DMS 273 (cell line): ENCODE measurements around the gene GLCCI1.
"Not testable (repeated sequence)": the region's sequence is repeated elsewhere in the genome, so short reads cannot be mapped to it uniquely, and the experiment has no call there.

ENCODE experiments used
- DNase-seq: peaks from one replicate; lab custom pipeline; 2025; ENCODE audit not compliant: unreplicated experiment; lab: John Stamatoyannopoulos, UW

The GLCCI1 gene

DNA sequence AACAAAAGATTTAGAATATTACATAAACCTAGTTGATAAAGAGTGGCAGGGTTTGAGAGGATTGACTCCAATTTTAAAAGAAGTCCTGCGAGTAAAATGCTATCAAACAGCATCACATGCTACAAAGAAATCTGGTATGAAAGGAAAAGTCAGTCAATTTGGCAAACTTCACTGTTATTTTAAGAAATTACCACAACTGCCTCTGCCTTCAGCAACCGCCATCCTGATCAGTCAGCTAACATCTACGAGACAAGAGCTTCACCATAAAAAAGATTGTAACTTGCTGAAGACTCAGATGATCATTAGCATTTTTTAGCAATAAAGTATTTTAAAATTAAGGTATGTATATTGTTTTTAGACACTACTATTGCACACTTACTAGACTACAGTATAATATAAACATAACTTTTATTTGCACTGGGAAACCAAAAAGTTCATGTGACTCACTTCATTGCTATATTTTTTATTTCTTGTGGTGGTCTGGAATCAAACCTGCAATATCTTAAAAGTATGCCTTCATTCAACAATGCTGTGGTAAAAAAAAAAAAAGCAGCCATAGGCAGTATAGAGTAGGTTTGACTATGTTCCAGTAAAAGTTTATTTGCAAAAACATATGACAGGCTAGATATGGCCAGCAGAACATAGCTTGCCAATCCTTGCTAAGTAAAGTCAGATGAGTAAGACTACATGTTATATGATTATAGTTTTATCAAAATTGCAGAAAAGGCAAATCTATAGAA, 74.4 kb downstream of the GLCCI1 start:
- DNase-seq: no peak

DNA sequence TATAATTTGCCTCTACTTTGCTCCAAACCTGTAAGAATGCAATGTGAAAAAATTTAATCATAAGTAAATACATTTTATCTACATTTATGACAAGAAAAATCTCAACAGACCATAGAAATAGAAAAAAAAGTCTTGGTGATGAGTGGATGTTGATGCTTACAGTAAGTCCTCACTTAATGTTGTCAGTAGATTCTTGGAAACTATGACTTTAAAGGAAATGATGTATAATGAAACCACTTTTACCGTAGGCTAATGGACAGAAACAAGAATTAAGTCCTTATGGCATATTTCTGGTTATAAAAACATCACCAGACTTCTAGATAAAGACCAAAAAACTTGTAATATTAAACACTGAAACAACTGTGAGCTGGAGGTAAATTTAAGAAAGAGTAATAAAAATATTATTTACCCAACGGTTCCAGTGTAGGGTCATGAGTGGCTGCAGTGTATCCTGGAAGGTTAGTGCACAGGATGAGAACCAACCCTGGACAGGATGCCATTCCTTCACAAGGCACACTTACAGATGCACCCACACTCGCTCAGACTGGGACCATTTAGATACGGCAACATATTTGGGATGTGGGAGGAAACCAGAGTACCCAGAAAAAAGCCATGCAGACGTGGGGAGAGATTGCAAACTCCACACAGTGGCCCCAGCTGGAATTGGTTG, 76.3 kb downstream of the GLCCI1 start:
- no peak for DNase-seq

DNA sequence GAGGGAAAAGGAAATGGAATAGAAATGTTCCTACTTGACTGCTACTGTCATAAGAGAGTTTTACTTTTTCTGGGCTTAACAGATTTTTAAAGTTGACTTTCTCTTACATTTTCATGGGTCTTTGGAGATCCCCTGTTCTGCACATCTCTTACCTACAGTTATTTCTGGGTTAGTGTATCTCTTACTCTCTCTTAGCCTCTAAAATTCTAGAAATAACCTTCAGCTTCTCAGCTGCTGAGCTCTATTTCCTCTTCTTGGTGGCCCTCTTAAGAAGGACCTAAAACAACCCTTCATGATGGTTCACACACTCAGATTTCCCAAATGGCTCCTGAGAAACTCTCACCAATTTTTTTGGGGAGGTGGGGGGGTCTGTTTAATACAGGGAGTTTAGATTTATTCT, 79.5 kb downstream of the GLCCI1 start:
- DNase-seq: not testable (repeated sequence)

DNA sequence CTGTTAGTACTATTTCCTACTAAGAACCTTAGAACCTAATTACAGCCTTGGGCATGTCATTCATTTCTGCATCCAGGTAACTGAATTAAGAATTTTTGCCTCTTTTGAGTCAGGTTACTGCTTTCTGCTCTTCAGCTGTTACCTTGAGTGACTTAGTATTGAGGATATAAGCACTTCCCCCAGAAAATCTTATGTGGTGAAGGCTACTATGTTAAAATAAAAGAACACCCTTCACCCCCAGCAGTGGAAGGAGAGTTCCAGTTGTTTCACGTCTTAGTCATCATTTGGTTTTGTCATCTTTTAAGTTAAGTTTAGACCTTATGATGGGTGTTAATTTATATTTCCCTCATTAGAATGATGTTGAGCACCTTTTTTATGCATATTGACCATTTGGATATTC, 82.8 kb downstream of the GLCCI1 start:
- no peak for DNase-seq

DNA sequence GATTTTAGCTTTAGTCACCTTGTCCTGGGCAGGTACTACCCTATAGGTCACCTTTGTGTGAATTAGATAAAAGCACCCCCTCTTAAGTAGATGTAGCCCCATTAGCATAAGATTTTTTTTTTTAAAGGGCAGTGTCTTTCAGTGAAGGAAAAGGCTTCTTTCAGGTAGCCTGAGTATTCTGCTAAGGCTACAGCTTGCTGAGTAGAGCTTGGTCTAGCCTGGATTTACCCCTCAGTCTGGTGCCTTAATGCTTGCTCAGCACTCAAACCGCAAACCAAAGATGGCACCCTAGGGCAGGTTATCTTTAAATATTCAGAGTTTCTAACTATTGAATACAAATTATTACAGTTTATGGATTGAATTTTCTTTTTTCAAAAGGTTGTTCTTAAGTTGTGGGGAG, 83.4 kb downstream of the GLCCI1 start:
- DNase-seq: no peak

DNA sequence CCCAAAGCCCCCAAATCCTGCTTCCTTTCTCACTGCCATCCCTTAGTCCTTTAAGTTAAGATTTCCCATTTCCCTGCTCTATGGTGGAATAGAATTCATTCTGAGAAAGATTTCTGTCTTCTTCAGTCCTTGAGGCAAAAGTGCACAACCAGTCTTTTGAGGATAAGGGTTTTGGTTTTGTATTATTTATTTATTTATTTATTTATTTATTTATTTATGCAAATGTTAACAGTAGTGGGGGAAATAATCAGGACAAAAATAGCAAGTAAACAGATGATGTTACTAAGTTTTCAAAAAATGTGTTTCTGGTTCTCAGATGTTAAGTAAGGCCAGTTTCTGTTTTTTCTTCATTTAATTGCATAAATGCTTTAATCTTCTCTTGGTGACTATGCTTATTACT, 84.2 kb downstream of the GLCCI1 start:
- no peak for DNase-seq

DNA sequence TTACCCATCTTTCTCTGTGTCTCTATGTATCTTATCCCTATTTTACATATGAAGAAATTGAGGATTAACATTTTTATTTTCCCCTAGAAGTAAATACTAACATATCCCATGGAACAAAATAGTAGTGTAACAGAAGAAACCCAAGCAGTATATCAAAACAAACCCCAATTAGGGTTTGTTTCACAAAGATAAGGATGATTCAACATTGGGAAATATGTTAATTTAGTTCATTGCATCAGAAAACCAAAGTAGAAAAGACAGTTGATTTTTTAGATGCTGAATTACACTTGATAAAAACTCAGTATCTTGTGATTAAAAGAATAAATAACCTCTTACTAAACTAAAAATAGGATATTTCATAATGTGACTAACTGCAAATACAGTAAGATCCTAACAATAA, 87.8 kb downstream of the GLCCI1 start:
- no peak for DNase-seq

DNA sequence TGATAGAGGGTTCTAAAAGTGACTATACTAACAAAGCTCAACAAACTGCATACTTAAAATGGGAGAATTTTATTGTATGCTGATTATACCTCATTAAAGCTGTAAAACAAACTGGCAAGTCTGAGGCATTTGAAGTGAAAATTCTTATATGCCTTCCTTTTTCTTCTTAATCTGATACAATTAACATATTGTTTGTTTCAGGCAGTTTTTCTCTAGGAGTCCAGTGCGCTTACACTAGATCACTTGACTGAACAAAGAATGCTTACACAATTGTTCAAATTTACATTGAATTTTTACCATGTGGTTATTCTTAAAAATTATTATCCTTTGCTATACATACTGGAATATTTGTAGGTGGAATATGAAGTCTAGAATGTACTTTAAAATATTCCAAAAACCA, 89.0 kb downstream of the GLCCI1 start:
- no peak for DNase-seq

DNA sequence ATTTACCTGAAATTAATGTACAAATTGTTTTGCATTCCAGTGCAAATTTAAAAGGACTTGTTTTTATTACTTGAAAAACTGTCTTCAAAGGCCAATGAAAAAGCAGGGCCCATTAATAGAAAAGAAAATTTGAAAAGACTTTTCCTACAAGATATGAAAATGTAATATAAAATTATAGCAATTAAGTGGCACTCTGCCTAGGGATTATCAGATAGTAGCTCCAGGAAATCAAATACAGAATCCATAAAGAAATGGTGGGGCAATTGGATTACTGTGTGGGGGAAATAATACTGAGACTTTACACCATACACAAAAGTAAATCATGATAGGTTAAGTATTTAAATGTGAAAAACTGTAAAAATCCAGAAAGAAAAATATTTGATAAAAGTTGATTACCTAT, 89.7 kb downstream of the GLCCI1 start:
- DNase-seq: no peak

DNA sequence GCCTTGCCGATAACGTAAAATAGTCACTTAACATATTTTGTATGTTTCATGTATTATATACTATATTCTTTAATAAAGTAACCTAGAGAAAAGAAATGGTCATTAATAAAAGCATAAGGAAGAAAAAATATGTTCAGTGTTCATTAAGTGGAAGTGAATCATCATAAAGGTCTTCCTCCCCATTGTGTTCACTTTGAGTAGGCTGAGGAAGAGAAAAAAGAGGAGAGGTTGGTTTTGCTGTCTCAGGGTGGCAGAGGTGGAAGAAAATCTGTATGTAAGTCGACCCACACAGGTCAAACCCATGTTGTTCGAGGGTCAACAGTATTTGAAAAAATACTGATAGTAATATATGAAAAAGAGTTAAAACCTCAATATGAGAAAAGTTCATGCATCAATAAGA, 90.3 kb downstream of the GLCCI1 start:
- DNase-seq: no peak

DNA sequence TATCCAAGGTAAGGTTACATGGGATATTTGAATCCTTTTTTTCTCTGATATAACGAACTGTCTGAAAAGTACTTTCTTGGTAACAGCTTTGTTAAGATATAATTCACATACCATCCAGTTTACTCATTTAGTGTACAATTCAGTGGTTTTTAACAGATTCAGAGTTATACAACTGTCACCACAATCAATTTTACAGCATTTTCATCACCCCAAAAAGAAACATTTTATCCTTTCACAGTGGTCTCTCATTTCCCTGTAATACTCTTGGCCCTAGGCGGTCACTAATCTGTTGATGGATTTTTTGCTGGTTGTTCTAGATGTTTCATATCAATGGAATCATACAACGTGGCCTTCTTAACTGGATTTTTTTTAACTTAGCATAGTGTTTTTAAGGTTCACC, 91.6 kb downstream of the GLCCI1 start:
- DNase-seq: no peak

DNA sequence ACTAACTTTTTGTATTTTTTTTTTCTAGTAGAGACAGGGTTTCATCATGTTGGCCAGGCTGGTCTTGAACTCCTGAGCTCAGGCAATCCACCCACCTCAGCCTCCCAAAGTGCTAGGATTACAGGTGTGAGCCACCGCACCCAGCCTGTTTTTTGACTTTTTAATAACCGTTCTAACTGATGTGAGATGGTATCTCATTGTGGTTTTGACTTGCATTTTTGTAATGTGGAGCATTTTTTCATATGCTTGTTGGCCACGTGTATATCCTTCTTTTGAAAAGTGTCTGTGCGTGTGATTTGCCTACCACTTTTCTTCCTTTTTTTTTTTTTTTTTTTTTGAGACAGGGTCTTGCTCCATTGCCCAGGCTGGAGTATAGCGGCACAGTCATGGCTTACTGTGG, 94.7 kb downstream of the GLCCI1 start:
- not testable (repeated sequence) for DNase-seq

DNA sequence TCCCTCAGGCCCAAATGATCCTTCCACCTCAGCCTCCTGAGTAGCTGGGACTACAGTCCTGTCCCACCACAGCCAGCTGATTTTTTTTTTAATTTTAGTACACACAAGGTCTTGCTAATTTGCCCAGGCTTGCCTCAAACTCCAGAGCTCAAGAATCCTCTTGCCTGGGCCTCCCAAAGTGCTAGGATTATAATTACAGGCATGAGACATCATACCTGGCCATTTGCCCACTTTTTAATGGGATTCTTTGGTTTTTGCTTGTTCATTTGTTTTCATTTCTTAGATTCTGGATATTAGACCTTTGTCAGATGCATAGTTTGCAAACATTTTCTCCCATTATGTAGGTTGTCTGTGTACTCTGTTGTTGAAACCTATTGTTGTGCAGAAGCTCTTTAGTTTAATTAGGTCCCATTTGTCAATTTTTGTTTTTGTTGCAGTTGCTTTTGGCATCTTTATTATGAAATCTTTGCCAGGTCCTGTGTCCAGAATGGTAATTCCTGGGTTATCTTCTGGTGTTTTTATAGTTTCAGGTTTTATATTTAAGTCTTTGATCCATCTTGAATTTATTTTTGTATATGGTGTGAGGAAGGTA, 95.2 kb downstream of the GLCCI1 start:
- DNase-seq: peak; percentile 52

DNA sequence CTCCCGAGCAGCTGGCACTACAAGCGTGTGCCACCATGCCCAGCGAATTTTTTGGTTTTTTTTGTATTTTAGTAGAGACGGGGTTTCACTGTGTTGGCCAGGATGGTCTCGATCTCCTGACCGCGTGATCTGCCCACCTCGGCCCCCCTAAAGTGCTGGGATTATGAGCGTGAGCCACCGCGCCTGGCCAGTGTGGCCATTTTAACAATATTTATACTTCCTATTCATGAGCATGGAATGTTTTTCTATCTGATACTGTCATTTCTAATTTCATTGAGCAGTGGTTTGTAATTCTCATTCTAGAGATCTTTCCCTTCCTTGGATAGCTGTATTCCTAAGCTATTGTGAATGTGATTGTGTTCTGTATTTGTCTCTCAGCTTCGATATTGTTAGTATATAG, 96.2 kb downstream of the GLCCI1 start:
- no peak for DNase-seq

DNA sequence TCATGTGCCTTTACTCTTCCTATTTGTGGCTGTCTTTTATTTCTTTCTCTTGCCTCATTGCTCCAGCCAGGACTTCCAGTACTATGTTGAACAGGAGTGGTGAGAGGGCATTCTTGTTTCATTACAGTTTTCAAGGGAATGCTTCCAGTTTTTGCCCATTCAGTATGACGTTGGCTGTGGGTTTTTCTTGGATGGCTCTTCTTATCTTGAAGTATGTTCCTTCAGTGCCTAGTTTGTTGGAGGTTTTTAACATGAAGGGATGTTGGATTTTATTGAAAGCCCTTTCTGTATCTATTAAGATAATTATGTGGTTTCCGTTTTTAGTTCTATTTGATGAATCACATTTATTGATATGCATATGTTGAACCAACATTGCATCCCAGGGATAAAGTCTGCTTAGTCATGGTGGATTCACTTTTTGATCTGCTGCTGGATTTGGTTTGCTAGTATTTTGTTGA, 96.8 kb downstream of the GLCCI1 start:
- no peak for DNase-seq

DNA sequence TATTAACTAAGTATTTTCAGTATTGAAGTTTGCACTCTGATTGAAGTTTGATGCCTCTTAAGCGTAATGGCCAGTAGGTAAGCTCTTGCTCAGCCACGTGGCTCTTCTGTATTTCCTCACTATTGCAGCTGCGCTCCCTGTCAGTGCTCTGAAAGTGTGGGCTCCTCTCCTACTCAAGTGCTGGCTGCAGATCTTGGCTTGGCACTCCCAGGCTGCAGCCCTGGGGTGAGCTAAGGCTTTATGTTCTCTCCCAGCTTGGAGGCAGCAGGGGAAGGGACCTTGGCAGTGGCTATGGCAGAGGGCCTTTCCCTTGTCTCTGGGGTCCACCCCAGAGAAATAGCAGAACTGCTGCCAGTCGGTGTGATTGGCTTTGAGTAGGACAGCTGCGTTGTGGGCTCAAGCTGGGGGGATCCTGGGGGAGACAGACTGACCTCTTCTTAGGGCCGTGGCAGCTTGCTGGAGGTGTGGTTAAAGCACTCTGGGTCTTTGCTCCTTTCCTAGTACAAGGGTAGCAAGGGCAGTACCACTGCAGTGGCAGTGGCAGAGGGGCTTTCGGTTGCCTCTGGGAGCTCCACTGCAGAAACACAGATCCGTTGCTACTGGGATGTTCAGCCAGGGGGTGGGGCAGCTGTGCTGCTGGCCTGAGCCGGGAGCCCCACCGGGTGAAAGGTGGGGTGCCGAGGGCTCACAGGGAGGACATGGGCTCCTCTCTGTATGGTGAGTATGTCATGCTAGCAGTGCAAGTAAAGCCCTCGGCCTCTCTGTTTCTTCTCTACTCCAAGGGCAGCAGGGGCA, 100.5 kb downstream of the GLCCI1 start:
- peak; percentile 44 for DNase-seq

DNA sequence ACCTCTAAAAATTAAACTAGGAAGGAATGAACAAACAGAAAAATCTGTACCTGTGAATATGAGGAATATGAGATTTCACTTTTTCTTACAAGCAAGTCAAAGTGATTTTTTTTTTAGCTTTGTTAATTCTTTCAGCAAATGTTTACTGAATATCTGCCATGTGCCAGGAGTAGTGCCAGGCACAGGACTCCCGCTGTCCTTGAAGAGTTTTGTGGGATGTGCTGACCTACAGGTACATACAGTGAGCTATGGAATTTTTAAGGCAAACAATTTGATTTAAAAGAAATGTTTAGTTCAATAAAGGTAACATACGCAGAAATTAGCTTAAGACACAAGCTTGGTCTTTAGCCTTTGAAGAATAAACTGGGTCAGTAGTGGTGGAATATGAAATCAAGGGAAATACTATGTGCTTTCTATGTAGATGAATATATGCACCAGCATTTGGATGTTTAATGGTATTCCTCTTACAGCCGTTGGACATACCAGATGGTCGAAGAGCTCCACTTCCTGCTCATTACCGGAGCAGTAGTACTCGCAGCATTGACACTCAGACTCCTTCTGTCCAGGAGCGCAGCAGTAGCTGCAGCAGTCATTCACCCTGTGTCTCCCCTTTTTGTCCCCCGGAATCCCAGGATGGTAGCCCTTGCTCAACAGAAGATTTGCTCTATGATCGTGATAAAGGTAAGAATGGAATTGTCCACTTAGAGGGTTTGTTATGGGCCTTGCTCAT, 102.0 kb downstream of the GLCCI1 start:
- peak; percentile 79 for DNase-seq

DNA sequence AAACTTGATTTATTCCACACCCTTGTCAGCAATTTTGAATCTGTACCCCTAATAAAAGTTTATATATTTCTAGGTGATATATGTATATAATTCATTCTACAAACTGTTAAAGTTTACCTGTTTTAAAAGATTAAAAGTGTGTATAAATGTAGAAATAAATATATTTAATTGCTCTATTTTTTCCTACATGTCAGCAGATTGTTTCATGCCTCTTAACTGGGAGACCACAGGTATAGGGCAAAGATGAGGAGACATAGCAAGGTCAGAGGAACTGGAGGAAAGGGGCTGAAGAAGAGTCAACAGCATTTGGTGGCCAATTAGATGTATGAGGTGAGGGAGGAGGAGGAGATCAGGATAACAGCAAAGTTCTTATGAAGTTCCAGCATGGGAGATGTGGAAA, 109.8 kb downstream of the GLCCI1 start:
- DNase-seq: no peak

DNA sequence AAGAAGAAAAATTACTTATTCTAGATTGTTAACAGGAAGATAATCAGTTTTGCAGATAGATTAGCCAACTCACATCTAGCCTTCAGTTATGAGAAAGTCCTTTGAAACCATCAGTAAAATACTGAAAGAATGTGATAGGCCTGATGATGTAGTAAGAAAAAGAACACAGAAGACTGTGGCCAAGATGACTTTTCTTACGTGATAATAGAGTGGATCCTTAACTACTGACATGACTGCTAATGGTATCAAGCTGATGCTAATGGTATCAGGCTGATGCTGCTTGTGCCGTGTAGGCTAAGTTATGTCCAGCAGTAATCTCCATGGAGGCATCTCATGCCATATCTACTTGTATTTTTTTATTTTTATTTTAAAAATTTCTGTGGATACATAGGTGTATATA, 114.2 kb downstream of the GLCCI1 start:
- DNase-seq: no peak

DNA sequence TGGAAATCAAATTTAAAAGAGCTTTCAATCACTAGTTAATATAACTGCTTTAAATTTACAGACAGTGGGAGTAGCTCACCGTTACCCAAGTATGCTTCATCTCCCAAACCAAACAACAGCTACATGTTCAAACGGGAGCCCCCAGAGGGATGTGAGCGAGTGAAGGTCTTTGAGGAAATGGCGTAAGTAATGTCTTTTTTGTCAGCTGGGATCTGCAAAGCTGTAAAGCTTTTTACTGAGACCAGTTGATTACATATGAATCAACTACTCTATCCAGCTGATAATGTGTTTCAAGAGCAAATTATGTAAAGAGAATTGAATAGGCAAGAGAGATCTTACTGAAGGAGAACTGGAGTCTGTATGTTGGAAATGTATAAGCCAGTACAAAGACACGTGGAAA, 116.2 kb downstream of the GLCCI1 start:
- no peak for DNase-seq

DNA sequence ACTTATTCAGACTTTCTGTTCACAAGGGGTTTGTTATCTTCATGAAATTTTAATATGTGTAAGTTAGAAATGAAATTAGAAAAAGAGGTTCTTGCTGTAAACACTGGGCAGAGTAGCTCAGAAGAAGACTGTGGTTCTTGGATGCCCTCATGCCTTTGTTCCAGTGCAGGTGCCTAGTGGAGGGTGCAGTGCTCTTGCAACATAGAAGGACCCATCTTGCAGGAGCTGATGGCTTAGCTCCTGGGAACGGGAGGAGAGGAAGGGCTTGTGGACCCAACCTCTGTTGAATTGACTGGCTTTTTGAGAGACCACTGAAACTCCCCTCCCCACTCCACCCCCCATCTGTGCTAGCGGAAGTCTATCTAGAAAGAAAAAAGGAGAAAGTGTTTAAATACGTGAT, 116.8 kb downstream of the GLCCI1 start:
- no peak for DNase-seq
